GM19324 (cell line): Measurements from ENCODE around the gene CD276.
"Not testable (repeated sequence)": the region's sequence is repeated elsewhere in the genome, so short reads cannot be mapped to it uniquely, and the experiment has no call there.

Experiments used
- ATAC-seq: cut with Tn5 transposase; IDR thresholded peaks from one replicate; pipeline ENCODE4 v1.9.1; 2021; ENCODE audit warnings: mild to moderate bottlenecking, moderate library complexity; ENCODE audit not compliant: unreplicated experiment, low FRiP score

The CD276 gene

DNA sequence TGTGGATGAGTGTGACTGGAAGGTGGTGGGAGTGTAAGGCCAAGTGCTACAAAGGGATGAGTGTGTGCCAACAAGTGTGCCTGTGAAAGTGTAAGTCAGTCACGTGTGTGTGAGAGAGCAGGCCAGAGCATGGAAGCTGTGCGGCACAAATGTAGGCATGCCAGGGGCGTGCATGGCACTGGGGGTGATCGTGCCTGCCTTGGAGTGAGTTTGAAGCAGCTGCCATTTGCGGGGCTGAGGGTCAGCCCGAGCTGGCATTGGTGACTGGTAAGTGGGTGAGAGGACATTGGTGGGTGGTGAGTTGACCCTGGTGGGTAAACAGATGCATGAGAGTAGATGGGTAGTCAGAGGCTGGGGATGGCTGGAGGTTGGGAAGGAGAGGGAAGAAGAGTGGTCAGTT, 24.5 kb downstream of the CD276 start:
- ATAC-seq, result no peak

- ATAC-seq, result no peak
Measured at GRCh38 chr15:73709241-73709640, 25.1 kb downstream of the CD276 start.

DNA sequence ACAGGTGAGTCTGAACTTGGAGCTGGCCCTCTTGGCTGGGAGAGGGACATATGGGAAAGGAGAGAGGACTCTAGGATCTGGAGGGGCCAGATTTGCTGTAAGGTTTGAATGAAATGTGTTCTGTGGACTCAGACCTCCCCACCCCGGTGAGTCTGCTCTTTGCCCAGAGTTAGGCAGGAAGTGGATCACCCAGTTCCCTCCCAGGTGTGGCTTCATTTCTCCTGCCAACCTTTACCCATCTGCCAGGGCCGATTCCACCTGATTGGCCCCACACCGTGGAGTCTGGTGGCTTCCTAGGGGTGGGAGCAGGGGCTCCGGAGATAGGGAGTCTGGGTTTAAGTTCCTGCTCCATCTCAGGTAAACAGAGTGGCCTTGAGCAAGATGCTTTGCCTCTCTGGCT, 25.5 kb downstream of the CD276 start:
- ATAC-seq, result no peak

DNA sequence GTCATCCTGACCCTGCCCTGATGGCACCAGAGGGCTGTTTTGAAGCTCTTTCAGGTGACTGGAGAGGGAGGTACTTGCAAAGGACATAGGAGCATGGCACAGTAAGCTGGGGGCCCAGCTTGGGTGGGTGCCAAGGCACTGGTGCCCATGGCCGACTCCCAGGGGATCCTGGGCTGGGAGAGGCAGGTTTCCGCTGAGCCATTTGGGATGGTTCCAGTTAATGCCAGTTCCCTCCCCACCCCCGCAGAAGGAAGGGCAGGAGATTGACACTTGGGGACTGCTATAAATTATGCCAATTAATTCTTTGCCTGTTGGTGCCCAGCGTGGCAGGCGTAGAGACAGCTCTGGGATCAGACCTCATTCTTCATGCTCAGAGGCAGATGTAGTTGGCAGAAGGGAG, 26.1 kb downstream of the CD276 start:
- no peak for ATAC-seq

DNA sequence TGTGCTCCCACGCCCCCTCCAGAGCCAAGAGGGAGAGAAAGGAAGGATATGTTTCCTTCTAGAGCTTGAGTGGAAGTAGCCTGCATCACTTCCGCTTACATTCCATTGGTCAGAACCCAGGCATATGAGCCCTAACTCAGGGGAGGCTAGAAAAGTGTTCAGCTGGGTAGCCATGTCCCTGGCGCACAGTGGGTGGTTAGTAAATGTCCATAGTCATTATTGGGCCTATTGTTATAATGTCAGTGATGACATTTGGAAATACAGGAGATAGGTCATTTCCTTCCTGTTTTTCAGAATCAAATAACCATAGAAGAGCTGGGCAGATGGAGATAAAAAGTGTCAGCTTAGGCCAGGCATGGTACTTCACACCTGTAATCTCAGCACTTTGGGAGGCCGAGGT, 27.3 kb downstream of the CD276 start:
- ATAC-seq, result no peak

- ATAC-seq, result no peak
Measured at GRCh38 chr15:73712107-73712506, 27.9 kb downstream of the CD276 start.

GRCh38 chr15:73714695-73715301, 30.6 kb downstream of the CD276 start:
- ATAC-seq, result no peak

GRCh38 chr15:73715417-73715816, 31.2 kb downstream of the CD276 start:
- ATAC-seq, result no peak

GRCh38 chr15:73716417-73716816, 32.2 kb downstream of the CD276 start:
- ATAC-seq, result no peak

GRCh38 chr15:73717206-73717605, 33.0 kb downstream of the CD276 start:
- ATAC-seq, result no peak

DNA sequence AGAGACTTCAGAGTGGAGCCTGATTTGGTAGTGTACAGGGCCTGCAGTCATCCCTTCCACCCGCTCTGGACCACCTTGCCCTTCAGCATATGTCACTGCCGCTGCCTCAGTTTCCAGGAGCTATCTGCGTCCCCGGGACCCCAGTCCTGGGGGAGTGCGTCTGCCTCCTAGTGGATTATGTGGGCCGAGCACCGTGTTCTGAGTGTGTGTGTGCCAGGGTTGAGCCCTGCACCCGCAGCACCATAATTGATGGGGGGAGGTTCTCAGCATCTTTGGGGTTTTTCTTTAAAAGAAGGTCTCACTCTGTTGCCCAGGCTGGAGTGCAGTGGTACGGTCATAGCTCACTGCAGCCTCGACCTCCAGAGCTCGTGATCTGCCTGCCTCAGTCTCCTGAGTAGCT, 33.6 kb downstream of the CD276 start:
- ATAC-seq, result no peak

- no peak for ATAC-seq
Measured at GRCh38 chr15:73718694-73719093, 34.5 kb downstream of the CD276 start.

- ATAC-seq, result no peak
Measured at GRCh38 chr15:73722425-73722824, 38.2 kb downstream of the CD276 start.

DNA sequence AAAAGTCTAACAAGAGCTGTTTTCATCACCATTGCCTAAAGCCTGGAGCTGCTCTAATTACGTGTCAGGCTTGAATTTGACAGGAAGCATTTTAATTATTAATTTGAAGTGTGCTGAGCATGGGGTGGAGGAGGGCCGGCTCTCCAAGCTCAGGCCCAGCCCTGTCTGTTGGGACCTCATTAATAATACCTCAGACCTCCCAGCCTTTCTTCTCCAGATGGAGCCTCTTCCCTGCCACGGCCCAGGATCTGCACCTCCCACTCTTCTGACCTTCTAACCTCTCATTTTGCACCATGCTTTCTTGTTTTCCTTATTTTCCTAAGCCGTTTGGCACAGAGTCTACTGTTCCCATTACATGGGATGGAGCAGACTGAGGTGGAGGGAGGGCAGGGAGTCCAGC, 39.0 kb downstream of the CD276 start:
- no peak for ATAC-seq

DNA sequence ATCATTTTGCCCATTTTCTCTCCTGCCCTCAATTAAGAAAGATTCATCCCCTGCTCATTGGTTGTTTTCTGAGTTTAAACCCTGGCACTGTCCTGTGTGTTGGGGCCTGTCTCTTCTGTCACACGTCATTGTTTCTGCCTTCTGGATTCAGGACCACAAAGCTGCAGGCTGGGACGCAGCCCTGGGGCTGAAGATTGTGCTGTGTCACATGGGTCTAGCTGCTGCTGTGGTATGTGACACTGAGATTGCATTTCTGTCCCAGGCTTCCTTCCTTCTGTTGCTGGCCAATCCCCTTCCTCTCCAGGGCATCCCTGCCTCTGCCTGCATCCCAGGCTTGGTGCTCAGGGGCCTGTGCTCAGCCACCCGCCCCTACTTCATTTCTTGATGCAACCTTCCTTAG, 40.0 kb downstream of the CD276 start:
- ATAC-seq, result no peak

DNA sequence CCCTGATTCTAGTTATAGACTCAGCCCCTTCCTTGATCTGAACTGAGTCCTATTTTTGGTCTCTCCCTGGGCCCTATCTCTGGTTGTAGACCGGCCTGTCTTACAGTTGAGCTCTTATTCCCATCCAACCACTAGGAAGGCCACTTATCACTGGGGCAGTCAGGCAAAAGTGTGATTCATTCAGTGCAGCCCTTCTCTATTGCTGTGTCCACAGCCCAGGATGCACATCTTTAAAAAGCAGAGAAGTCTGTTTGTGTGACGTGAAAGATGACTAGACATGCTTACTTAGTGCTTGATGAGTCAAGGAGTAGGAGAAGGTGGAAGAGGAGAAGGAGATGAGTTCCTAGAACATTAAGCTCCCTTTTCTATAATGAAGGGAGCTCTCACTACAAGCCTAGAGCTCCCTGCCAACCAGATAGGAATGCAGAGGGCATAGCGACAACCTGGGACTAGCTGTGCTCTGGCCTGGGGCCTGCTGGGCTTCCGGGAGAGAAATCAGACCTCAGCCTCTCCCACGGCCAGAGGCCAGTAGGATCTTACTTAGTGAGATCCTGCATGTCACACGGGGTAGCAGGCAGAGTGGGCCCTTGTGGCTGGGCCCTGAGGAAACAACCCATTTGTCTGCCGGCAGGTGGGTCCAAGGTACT, 43.3 kb downstream of the CD276 start:
- ATAC-seq, result no peak

- ATAC-seq, result not testable (repeated sequence)
Measured at GRCh38 chr15:73732051-73732450, 47.9 kb downstream of the CD276 start.

GRCh38 chr15:73732930-73733329, 48.7 kb downstream of the CD276 start:
- ATAC-seq, result no peak

GRCh38 chr15:73737535-73737934, 53.4 kb downstream of the CD276 start:
- ATAC-seq, result no peak

- no peak for ATAC-seq
Measured at GRCh38 chr15:73740152-73741048, 56.2 kb downstream of the CD276 start.

- no peak for ATAC-seq
Measured at GRCh38 chr15:73741321-73741836, 57.2 kb downstream of the CD276 start.
